Measurements from ENCODE around the gene AGPAT2.

AGPAT2 gene

GRCh38 chr9:136700304-136700703 is 13.0 kb upstream of the AGPAT2 start:
- Histone ChIP-seq H3K4me1 (ENCODE audit: insufficient read depth, low read length) (peaks cover 6% of the 10 kb centered on the region; the same call in 1 of the 2 replicates), H3K36me3 (ENCODE audit: insufficient read depth, low read length) (no peaks in the 10 kb centered on the region), H3K9me3 (ENCODE audit: control insufficient read depth, insufficient read depth, low read length) (no peaks in the 10 kb centered on the region), H3K9ac (ENCODE audit: low read depth, low read length) (no peak overlapping the region)

- Histone ChIP-seq H3K9ac (ENCODE audit: low read depth, low read length) (no peak overlapping the region), H3K4me1 (ENCODE audit: insufficient read depth, low read length) (peaks cover 6% of the 10 kb centered on the region; the same call in 1 of the 2 replicates), H3K9me3 (ENCODE audit: control insufficient read depth, insufficient read depth, low read length) (no peaks in the 10 kb centered on the region), H3K36me3 (ENCODE audit: insufficient read depth, low read length) (no peaks in the 10 kb centered on the region)
Observed at GRCh38 chr9:136698635-136699246, 11.5 kb upstream of the AGPAT2 start.

- no peak overlapping the region for H3K9ac ChIP-seq (ENCODE audit: low read depth, low read length)
- no peaks in the 10 kb centered on the region for H3K9me3 ChIP-seq (ENCODE audit: control insufficient read depth, insufficient read depth, low read length)
- no peaks in the 10 kb centered on the region for H3K36me3 ChIP-seq (ENCODE audit: insufficient read depth, low read length)
- peaks cover 6% of the 10 kb centered on the region; the same call in 1 of the 2 replicates for H3K4me1 ChIP-seq (ENCODE audit: insufficient read depth, low read length)
Observed at GRCh38 chr9:136697821-136698526, 10.7 kb upstream of the AGPAT2 start.

- H3K9ac ChIP-seq (ENCODE audit: low read depth, low read length) = no peak overlapping the region
- H3K9me3 ChIP-seq (ENCODE audit: control insufficient read depth, insufficient read depth, low read length) = no peaks in the 10 kb centered on the region
- no peaks in the 10 kb centered on the region for H3K36me3 ChIP-seq (ENCODE audit: insufficient read depth, low read length)
- peaks cover 6% of the 10 kb centered on the region; the same call in 1 of the 2 replicates for H3K4me1 ChIP-seq (ENCODE audit: insufficient read depth, low read length)
Observed at GRCh38 chr9:136697146-136697820, 10.0 kb upstream of the AGPAT2 start.

GRCh38 chr9:136696502-136696901 is 9.2 kb upstream of the AGPAT2 start:
- no peaks in the 10 kb centered on the region for H3K9me3 ChIP-seq (ENCODE audit: control insufficient read depth, insufficient read depth, low read length)
- H3K9ac ChIP-seq (ENCODE audit: low read depth, low read length) = no peak overlapping the region
- peaks cover 6% of the 10 kb centered on the region; the same call in 1 of the 2 replicates for H3K4me1 ChIP-seq (ENCODE audit: insufficient read depth, low read length)
- no peaks in the 10 kb centered on the region for H3K36me3 ChIP-seq (ENCODE audit: insufficient read depth, low read length)

- peaks cover 2% of the 10 kb centered on the region; the same call in 1 of the 2 replicates for H3K4me1 ChIP-seq (ENCODE audit: insufficient read depth, low read length)
- no peak overlapping the region for H3K9ac ChIP-seq (ENCODE audit: low read depth, low read length)
- no peaks in the 10 kb centered on the region for H3K9me3 ChIP-seq (ENCODE audit: control insufficient read depth, insufficient read depth, low read length)
- no peaks in the 10 kb centered on the region for H3K36me3 ChIP-seq (ENCODE audit: insufficient read depth, low read length)
Observed at GRCh38 chr9:136695955-136696354, 8.7 kb upstream of the AGPAT2 start.

GRCh38 chr9:136695435-136695895 is 8.2 kb upstream of the AGPAT2 start:
- Histone ChIP-seq H3K4me1 (ENCODE audit: insufficient read depth, low read length) (no peaks in the 10 kb centered on the region; the same call in 1 of the 2 replicates), H3K9me3 (ENCODE audit: control insufficient read depth, insufficient read depth, low read length) (no peaks in the 10 kb centered on the region), H3K9ac (ENCODE audit: low read depth, low read length) (no peak overlapping the region), H3K36me3 (ENCODE audit: insufficient read depth, low read length) (no peaks in the 10 kb centered on the region)

- H3K9ac ChIP-seq (ENCODE audit: low read depth, low read length) = no peak overlapping the region
- no peaks in the 10 kb centered on the region for H3K36me3 ChIP-seq (ENCODE audit: insufficient read depth, low read length)
- no peaks in the 10 kb centered on the region for H3K9me3 ChIP-seq (ENCODE audit: control insufficient read depth, insufficient read depth, low read length)
- no peaks in the 10 kb centered on the region; the same call in 1 of the 2 replicates for H3K4me1 ChIP-seq (ENCODE audit: insufficient read depth, low read length)
Observed at GRCh38 chr9:136694872-136695247, 7.6 kb upstream of the AGPAT2 start.

- no peaks in the 10 kb centered on the region for H3K36me3 ChIP-seq (ENCODE audit: insufficient read depth, low read length)
- no peaks in the 10 kb centered on the region; the same call in 1 of the 2 replicates for H3K4me1 ChIP-seq (ENCODE audit: insufficient read depth, low read length)
- H3K9ac ChIP-seq (ENCODE audit: low read depth, low read length) = no peak overlapping the region
- no peaks in the 10 kb centered on the region for H3K9me3 ChIP-seq (ENCODE audit: control insufficient read depth, insufficient read depth, low read length)
Observed at GRCh38 chr9:136694163-136694871, 7.1 kb upstream of the AGPAT2 start.

GRCh38 chr9:136693490-136694162 is 6.4 kb upstream of the AGPAT2 start:
- Histone ChIP-seq H3K36me3 (ENCODE audit: insufficient read depth, low read length) (no peaks in the 10 kb centered on the region), H3K9me3 (ENCODE audit: control insufficient read depth, insufficient read depth, low read length) (no peaks in the 10 kb centered on the region), H3K4me1 (ENCODE audit: insufficient read depth, low read length) (no peaks in the 10 kb centered on the region; the same call in 1 of the 2 replicates), H3K9ac (ENCODE audit: low read depth, low read length) (no peak overlapping the region)

- no peaks in the 10 kb centered on the region; the same call in 1 of the 2 replicates for H3K4me1 ChIP-seq (ENCODE audit: insufficient read depth, low read length)
- no peaks in the 10 kb centered on the region for H3K9me3 ChIP-seq (ENCODE audit: control insufficient read depth, insufficient read depth, low read length)
Observed at GRCh38 chr9:136693135-136693489, 5.9 kb upstream of the AGPAT2 start.

GRCh38 chr9:136692185-136693134 is 5.2 kb upstream of the AGPAT2 start:
- no peaks in the 10 kb centered on the region; the same call in 1 of the 2 replicates for H3K4me1 ChIP-seq (ENCODE audit: insufficient read depth, low read length)
- H3K36me3 ChIP-seq (ENCODE audit: insufficient read depth, low read length) = no peaks in the 10 kb centered on the region
- H3K9me3 ChIP-seq (ENCODE audit: control insufficient read depth, insufficient read depth, low read length) = no peaks in the 10 kb centered on the region
- no peak overlapping the region for H3K9ac ChIP-seq (ENCODE audit: low read depth, low read length)

More at GRCh38 chr9:136693135-136693489, 5.9 kb upstream of the AGPAT2 start:
- H3K36me3 ChIP-seq (ENCODE audit: insufficient read depth, low read length) = no peaks in the 10 kb centered on the region
- no peak overlapping the region for H3K9ac ChIP-seq (ENCODE audit: low read depth, low read length)

Measured in ES-I3 (cell line).